GM12874 (cell line): ENCODE measurements around the gene CPOX.

Source experiments
- CTCF ChIP-seq: IDR thresholded peaks from 2 replicates; pipeline ENCODE4 v1.5.1; 2011; ENCODE audit warnings: low read depth, mild to moderate bottlenecking, control low read depth, low read length, moderate library complexity; ENCODE audit not compliant: insufficient read depth

CPOX gene

GRCh38 chr3:98529856-98530459 lies 63.5 kb downstream of the CPOX start:
- no peak for TF ChIP-seq CTCF
